Measurements from ENCODE around the gene AGAP9.
"Not testable (repeated sequence)": the region's sequence is repeated elsewhere in the genome, so short reads cannot be mapped to it uniquely, and the experiment has no call there.

The AGAP9 gene

GRCh38 chr10:47523475-47523874 lies at the start of gene AGAP9:
AGAP9 (minus strand) TSS chr10:47523638; CDS start chr10:47523526, 112 bp downstream.
- not testable (repeated sequence) for DNase-seq

DNA sequence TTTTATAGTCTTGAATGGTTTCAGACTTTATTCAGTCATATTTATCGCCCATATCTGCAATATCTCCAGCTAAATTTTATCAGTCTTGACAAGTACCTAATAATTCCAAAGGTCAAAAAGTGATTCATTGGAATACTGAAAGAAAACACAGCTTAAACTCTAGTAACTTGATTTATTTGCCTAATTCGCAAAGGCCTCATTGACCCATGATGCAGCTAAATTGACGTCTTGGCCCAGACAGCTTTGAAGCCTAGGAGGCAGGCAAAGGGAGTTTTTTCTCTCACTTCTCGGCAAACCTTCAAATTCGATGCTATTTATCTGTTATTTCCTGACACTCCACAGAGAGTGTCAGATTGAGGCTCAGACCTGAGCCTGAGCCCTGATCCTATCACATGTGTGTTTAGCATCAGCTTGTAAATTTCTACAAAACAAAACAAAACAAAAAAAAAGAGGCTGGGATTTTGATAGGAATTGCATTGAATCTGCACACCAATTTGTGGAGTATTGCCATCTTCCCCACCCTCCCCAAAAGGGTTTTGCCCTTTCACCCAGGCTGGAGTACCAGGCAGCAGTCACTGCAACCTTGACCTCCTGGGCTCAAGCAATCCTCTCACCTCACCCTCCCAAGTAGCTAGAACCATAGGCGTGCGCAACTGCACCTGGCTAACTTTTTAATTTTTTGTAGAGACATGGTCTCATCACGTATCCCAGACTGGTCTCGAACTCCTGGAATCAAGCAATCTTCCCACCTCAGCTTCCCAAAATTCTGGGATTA lies 47.9 kb upstream of the AGAP9 start:
- DNase-seq = not testable (repeated sequence)

DNA sequence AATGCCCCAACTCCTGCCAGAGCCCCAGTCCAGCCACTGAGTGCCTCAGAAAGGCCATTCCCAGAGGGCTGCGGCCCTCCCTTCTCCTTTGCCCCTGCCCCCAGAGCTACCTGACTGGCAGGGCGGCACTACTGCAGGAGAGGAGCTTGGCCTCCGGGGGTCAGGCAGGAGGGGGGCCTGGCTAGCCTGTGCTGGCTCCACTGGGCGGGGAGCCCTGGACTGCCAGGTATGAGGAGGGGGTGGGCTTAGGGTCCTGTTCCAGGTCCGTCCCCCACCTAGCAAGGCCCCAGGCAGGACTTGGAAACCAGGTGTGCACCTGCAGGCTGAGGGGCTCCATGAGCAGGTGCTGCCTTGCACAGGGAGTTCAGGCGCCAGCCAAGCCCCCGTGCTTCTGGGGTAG lies 43.3 kb upstream of the AGAP9 start:
- DNase-seq = not testable (repeated sequence)

DNA sequence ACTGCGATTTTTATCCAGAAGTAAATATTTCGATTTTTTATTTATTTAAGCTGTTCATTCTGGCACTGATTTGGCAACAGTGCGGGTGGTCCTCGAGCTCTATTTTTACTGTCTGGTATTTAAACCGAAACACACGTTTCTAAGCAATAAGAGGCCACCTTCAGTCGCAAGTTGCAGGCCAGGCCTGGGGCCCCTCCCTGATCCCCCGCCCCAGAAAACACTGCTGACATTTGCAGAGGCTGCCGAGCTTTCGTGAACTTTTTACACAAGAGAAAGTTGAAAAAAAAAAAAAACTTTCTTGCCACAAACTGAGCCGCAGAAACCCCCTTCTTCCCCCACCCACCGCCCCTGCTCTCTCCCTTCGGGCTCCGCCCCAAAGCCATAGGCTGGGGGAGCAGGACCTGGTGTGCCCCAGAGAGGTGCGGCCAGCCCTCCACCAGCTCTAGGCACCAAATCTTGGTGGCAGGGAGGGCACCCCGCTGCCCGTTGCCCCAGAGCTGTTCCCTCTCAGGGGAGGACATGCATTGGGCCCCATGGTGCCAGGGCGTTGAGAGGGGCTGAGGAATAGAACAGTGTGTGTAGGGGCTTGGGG lies 42.8 kb upstream of the AGAP9 start:
- DNase-seq = not testable (repeated sequence)

GRCh38 chr10:47565517-47565920 lies 42.1 kb upstream of the AGAP9 start:
- not testable (repeated sequence) for DNase-seq

DNA sequence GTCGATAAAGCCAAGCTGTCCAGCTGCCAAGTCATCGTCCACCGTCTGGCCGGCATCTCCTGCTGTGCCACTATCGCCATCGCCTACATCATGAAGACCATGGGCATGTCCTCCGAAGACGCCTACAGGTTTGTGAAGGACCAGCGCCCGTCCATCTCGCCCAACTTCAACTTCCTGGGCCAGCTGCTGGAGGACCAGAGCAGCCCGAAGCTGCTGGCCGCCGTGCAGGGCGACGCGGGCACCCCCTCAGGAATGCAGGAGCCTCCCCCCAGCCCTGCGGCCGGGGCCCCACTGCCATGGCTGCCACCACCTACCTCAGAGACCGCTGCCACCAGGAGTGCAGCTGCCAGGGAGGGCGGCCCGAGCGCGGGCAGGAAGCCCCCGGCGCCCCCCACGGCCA lies 41.5 kb upstream of the AGAP9 start:
- DNase-seq = not testable (repeated sequence)

DNA sequence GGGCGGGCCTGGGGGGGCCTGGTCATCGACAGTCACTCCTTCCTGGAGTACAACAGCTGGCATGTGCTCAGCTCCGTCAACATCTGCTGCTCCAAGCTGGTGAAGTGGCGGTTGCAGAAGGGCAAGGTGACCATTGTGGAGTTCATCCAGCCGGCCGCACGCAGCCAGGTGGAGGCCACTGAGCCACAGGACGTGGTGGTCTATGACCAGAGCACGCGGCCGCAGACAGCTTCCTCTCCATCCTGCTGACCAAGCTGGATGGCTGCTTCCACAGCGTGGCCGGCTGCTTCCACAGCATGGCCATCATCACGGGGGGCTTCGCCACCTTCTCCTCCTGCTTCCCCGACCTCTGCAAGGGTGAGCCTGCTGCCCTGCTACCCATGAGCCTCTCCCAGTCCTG lies 40.9 kb upstream of the AGAP9 start:
- DNase-seq = not testable (repeated sequence)

- DNase-seq = not testable (repeated sequence)
Measured at GRCh38 chr10:47560452-47560851, 37.0 kb upstream of the AGAP9 start.

GRCh38 chr10:47559718-47560308 lies 36.4 kb upstream of the AGAP9 start:
- DNase-seq = not testable (repeated sequence)

- not testable (repeated sequence) for DNase-seq
Measured at GRCh38 chr10:47558109-47558508, 34.7 kb upstream of the AGAP9 start.

DNA sequence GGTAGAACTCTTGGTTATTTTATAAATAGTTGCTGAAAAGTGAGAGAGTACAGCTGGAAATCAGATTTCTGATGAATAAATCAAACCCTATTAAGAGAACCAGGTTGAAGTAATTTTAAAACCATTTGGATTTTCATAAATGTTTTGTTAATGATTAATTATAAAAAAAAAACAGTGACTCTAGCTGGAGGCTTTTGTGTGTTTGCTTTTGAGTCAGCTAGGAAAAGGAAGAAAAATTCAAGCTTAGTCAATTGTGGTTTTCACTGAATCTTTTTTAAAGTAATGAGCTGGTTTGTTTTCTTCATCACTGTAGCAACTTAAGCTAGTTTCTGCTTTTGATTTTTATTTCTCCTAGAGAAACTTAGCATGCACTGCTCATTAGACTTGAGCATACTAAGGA lies 34.2 kb upstream of the AGAP9 start:
- DNase-seq = not testable (repeated sequence)

DNA sequence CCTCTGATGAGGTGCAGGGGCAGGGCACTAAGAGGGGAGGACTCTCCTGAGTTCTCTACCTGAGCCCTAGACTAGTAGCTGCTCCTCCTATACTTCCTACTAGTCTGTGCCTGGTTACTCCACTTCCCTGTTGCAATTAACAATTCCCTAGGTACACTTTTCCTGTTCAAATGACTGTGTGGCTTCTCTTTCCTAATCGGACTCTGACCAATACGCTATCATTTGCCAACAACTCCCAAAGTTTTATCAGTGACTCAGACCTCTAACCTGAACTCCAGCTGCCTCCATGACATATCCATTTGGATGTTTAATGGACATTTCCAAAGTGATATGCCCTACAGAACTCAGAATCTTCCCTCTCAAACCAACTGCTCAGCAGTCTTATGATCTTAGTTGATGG lies 31.9 kb upstream of the AGAP9 start:
- DNase-seq = not testable (repeated sequence)

DNA sequence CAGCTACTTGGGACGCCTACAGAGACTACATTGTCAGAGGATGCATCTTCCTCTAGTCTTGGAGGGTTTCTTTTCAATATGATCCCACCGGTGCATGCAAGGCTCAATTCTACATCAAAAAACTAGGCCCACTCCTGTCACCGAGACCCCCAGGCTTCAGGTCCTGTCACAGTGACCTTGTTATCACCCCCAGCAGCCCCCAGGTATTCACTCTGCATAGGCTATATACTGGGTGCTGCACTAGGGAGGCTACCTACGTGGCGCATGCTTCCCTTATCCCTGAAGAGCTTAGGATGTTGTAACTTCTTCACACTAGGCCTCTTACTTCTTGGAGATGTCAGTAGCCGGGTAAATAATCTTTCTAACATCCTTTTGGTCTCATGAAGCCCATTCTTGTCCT lies 31.1 kb upstream of the AGAP9 start:
- DNase-seq = not testable (repeated sequence)

DNA sequence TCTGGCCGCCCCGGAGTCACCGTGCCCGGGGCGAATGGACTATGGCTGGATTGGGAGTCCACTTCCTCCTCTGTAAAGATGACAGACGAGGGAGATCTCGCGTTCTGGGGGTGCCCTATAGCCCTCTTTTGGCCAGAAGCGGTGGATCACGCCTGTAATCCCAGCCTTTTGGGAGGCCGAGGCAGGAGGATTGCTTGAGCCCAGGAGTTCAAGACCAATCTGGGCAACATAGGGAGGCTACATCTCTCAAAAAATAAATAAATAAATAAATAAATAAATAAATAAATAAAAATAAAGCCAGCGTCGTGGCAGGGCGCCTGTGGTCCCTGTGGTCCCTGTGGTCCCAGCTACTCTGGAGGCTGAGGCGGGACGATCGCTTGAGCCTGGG lies 30.4 kb upstream of the AGAP9 start:
- not testable (repeated sequence) for DNase-seq

GRCh38 chr10:47553214-47553859 lies 29.9 kb upstream of the AGAP9 start:
- DNase-seq = peak; percentile 17

DNA sequence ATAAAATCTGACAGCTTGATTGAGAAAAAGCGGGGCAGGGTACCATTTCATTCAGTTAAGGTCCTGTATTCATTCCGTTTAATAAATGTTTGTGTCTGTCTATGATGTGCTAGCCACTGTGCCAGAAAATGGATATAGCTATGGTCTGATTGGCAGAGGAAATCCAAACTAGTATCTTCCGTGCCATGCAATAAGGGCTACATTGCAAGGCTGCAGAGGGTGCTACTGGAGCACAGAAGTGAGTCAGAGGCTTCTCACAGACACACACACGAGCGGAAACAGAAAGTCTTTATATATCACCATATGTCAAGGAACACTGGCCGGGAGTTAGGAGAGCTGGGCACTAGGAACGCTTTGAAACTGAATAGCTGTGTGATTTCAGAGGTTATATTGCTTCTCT lies 29.3 kb upstream of the AGAP9 start:
- DNase-seq = not testable (repeated sequence)

- DNase-seq = not testable (repeated sequence)
Measured at GRCh38 chr10:47547286-47547685, 23.8 kb upstream of the AGAP9 start.

DNA sequence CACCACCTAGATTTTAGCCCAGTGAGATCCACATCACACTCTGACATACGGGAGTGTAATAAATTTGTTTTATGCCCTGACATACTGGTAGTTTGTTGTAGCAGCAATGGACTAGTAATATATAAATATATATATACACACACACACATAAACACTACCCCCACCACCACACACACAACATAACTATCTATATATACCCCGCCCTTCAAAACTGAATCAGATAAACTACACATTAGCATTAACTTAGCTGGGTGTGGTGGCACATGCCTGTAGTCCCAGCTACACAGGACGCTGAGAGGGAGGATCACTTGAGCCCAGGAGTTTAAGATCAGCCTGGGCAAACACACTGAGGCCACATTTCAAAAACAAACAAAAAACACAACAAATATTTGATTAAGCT lies 13.0 kb upstream of the AGAP9 start:
- DNase-seq = not testable (repeated sequence)

- not testable (repeated sequence) for DNase-seq
Measured at GRCh38 chr10:47502313-47502712, 21.1 kb downstream of the AGAP9 start.

- DNase-seq = not testable (repeated sequence)
Measured at GRCh38 chr10:47494226-47494625, 29.2 kb downstream of the AGAP9 start.

- DNase-seq = not testable (repeated sequence)
Measured at GRCh38 chr10:47491600-47491999, 31.8 kb downstream of the AGAP9 start, which contains the start of gene FAM25G. FAM25G (minus strand) TSS chr10:47491700; CDS start chr10:47491674, 26 bp downstream.

GRCh38 chr10:47489630-47490029 lies 33.8 kb downstream of the AGAP9 start:
- not testable (repeated sequence) for DNase-seq

- not testable (repeated sequence) for DNase-seq
Measured at GRCh38 chr10:47485943-47486342, 37.5 kb downstream of the AGAP9 start.
